HepG2 (cell line): ENCODE data around the gene NMT2. TPM values are rescaled to one million over a fixed set of nuclear protein-coding genes. Genes with fewer than 3 reads are reported as not detected.
A peak's percentile ranks its signal among the peaks of the same experiment; 100 is the strongest.

Experiments used
- ETV5 ChIP-seq: IDR thresholded peaks from 2 replicates; pipeline ENCODE4 v1.6.1; 2018; ENCODE audit warnings: missing biosample characterization, missing genetic modification reagents, inconsistent platforms, borderline replicate concordance
- GLI4 ChIP-seq: sonication (generic); formaldehyde crosslinking; IDR thresholded peaks from 2 replicates; pipeline ENCODE4 v1.5.1; 2020; ENCODE audit warnings: missing genetic modification reagents, mild to moderate bottlenecking, moderate library complexity, borderline replicate concordance
- HES4 ChIP-seq: sonication (generic); formaldehyde crosslinking; IDR thresholded peaks from 2 replicates; pipeline ENCODE4 v1.9.0; 2021; ENCODE audit warnings: mild to moderate bottlenecking, missing genetic modification reagents, borderline replicate concordance
- KLF13 ChIP-seq: sonication (generic); formaldehyde crosslinking; IDR thresholded peaks from 2 replicates; pipeline ENCODE4 v1.4.0; 2020; ENCODE audit warnings: mild to moderate bottlenecking, missing genetic modification reagents
- PAWR ChIP-seq: sonication (generic); formaldehyde crosslinking; IDR thresholded peaks from 2 replicates; pipeline ENCODE4 v1.4.0; 2020; ENCODE audit warnings: missing genetic modification reagents, mild to moderate bottlenecking, borderline replicate concordance
- POGK ChIP-seq: sonication (generic); formaldehyde crosslinking; conservative IDR thresholded peaks from 2 replicates; pipeline ENCODE4 v1.8.0; 2022; ENCODE audit warnings: mild to moderate bottlenecking, moderate library complexity, missing genetic modification reagents
- TRIM24 ChIP-seq: sonication (generic); formaldehyde crosslinking; IDR thresholded peaks from 2 replicates; pipeline ENCODE4 v1.8.0; 2022; ENCODE audit warnings: mild to moderate bottlenecking, missing genetic modification reagents
- ZBTB3 ChIP-seq: sonication (generic); formaldehyde crosslinking; IDR thresholded peaks from 2 replicates; pipeline ENCODE4 v1.4.0; 2020; ENCODE audit warnings: low read depth, mild to moderate bottlenecking, moderate library complexity, missing genetic modification reagents, borderline replicate concordance
- ZC3H13 ChIP-seq: sonication (generic); formaldehyde crosslinking; IDR thresholded peaks from 2 replicates; pipeline ENCODE4 v1.8.1; 2023; ENCODE audit warnings: mild to moderate bottlenecking, missing genetic modification reagents, moderate library complexity
- ZFAT ChIP-seq: sonication (generic); formaldehyde crosslinking; conservative IDR thresholded peaks from 2 replicates; pipeline ENCODE4 v1.8.1; 2023; ENCODE audit warnings: missing genetic modification reagents, inconsistent platforms
- ZKSCAN8 ChIP-seq: IDR thresholded peaks from 2 replicates; pipeline ENCODE4 v1.6.1; 2016; ENCODE audit warnings: borderline replicate concordance, missing genetic modification reagents, missing compliant biosample characterization
- ZNF282 ChIP-seq: fragments of 450-650 bp; IDR thresholded peaks from 2 replicates; pipeline ENCODE4 v1.6.1; 2018; ENCODE audit not compliant: partially characterized antibody
- ZNF30 ChIP-seq: sonication (generic); formaldehyde crosslinking; IDR thresholded peaks from 2 replicates; pipeline ENCODE4 v1.5.0; 2020; ENCODE audit warnings: mild to moderate bottlenecking, missing genetic modification reagents
- ZNF557 ChIP-seq: sonication (generic); formaldehyde crosslinking; IDR thresholded peaks from 2 replicates; pipeline ENCODE4 v1.4.0; 2020; ENCODE audit warnings: missing genetic modification reagents
- ZNF558 ChIP-seq: sonication (generic); formaldehyde crosslinking; IDR thresholded peaks from 2 replicates; pipeline ENCODE4 v1.9.0; 2022; ENCODE audit warnings: mild to moderate bottlenecking, missing genetic modification reagents, borderline replicate concordance
- ZNF639 ChIP-seq: conservative IDR thresholded peaks from 2 replicates; pipeline ENCODE4 v1.6.1; 2018; ENCODE audit warnings: missing genetic modification reagents
- ZNF749 ChIP-seq: sonication (generic); formaldehyde crosslinking; IDR thresholded peaks from 2 replicates; pipeline ENCODE4 v1.8.0; 2022; ENCODE audit warnings: mild to moderate bottlenecking, missing genetic modification reagents, moderate library complexity, borderline replicate concordance
- polyA plus RNA-seq, 8 experiments: library from polyadenylated mRNA; depleted of rRNA in 3 of 8; stranded (reverse) in 7 of 8; unstranded in 1 of 8; fragments of >200 nt; fragmentation: Illumina TruSeq in 4 of 8; extraction: Trizol in 4 of 8; gene quantifications; 2 replicates each; pipeline versions ENCODE4 v1.2.1 to v1.2.3, GENCODE V29; 2011 to 2016; ENCODE audit warnings: low read depth in 4 of 8, missing spikeins in 1 of 8, mixed read lengths in 1 of 8; ENCODE audit not compliant: insufficient read depth in 1 of 8
- total RNA-seq, 5 experiments: library from RNA; depleted of rRNA; stranded (reverse); fragments of >200 nt; fragmentation: Illumina TruSeq; extraction: Trizol; gene quantifications; 2 replicates each; pipeline ENCODE4 v1.2.3, GENCODE V29; 2016; ENCODE audit warnings: low read depth in 1 of 5
- TF ChIP-seq, protein P1 (sequence below), 2 experiments: sonication (generic) in 1 of 2; formaldehyde crosslinking in 1 of 2; IDR thresholded peaks; 2 replicates each; pipeline versions ENCODE4 v1.5.1 to v1.6.1; 2011 to 2020; ENCODE audit warnings: borderline replicate concordance in 1 of 2, low read depth in 1 of 2, low read length in 1 of 2, mild to moderate bottlenecking in 1 of 2, missing genetic modification reagents in 1 of 2, moderate library complexity in 1 of 2
- TF ChIP-seq, protein P2 (sequence below): sonication (generic); formaldehyde crosslinking; IDR thresholded peaks from 2 replicates; pipeline ENCODE4 v1.5.1; 2020; ENCODE audit warnings: mild to moderate bottlenecking, missing genetic modification reagents, moderate library complexity

Gene NMT2
- total and polyA plus RNA-seq, 2 of the 13 experiments (the other 11 are each of a cell fraction or from before 2014, with no cell fraction given) = 10.1 to 23.8 TPM

DNA sequence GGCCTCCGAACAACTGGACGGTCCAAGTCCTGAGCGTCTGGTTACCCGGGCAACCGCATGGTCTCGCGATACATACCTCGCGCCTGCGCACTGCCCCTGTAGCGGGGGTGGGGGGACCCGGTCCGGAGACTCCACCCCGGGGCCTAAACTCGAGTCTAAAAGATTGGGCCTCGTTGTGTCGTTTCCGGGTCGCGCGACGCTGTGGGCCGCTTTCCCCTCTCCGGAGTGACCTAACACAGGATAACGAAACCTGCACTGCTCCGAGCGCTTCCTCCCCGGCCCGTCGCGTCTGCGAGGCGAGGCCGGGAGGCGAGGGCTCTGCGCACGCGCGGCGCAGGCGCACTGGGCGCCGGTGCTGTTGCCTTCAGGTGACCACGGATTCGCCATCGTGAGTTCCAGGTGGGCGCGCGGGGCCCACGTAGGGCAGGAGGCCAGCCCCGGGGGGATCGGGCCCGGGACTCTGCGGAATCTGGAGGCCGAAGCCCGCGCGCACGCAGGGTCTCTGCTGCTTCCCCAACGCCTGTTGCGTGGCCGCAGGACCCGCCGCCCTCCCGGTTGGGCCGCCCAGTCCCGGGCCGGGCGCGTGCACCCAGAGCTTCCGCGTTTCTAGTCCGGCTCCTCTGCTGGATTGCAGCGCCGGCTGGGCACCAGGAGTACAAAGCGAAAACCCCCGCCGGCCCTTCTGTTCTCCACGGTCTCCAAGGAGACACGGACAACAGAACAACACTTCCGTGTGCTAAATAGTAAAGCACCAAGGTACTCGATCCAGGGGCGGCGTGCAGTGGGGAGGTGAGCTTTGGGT, 71.3 kb downstream of the NMT2 start, which contains the start of gene RPP38 (continued):
- TF ChIP-seq, protein P1, sequence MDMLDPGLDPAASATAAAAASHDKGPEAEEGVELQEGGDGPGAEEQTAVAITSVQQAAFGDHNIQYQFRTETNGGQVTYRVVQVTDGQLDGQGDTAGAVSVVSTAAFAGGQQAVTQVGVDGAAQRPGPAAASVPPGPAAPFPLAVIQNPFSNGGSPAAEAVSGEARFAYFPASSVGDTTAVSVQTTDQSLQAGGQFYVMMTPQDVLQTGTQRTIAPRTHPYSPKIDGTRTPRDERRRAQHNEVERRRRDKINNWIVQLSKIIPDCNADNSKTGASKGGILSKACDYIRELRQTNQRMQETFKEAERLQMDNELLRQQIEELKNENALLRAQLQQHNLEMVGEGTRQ (IDR thresholded peaks at IDR 0.05; ENCODE audit: low read depth, low read length) = no peak
- TF ChIP-seq, protein P1 (CRISPR knock-in tag; IDR thresholded peaks at IDR 0.05; ENCODE audit: borderline replicate concordance) = peak; percentile 63
- TF ChIP-seq POGK (CRISPR knock-in tag) (peak; percentile 91), HES4 (CRISPR knock-in tag) (peak; percentile 62), GLI4 (CRISPR knock-in tag) (peak; percentile 65; the same call in 1 of the 2 replicates), ZNF558 (CRISPR knock-in tag) (peak; percentile 56; the same call in 1 of the 2 replicates), ZNF639 (CRISPR knock-in tag) (peak; percentile 87), ZNF30 (CRISPR knock-in tag) (no peak), TRIM24 (CRISPR knock-in tag) (no peak), ZNF557 (0 out of 2 replicates have a peak, but pooled peaks have one; percentile 34), PAWR (CRISPR knock-in tag) (no peak; the same call in 1 of the 2 replicates), KLF13 (CRISPR knock-in tag) (0 out of 2 replicates have a peak, but pooled peaks have one; percentile 73), ZNF282 (no peak), ZFAT (CRISPR knock-in tag) (no peak; the same call in none of the 2 replicates), ZNF749 (CRISPR knock-in tag) (peak; percentile 71; the same call in 1 of the 2 replicates), ETV5 (CRISPR knock-in tag) (peak; percentile 52; the same call in 1 of the 2 replicates), ZBTB3 (CRISPR knock-in tag) (peak; percentile 71; the same call in 1 of the 2 replicates), ZKSCAN8 (CRISPR knock-in tag) (peak; percentile 34; the same call in 1 of the 2 replicates), ZC3H13 (CRISPR knock-in tag) (peak; percentile 84)
- TF ChIP-seq, protein P2, sequence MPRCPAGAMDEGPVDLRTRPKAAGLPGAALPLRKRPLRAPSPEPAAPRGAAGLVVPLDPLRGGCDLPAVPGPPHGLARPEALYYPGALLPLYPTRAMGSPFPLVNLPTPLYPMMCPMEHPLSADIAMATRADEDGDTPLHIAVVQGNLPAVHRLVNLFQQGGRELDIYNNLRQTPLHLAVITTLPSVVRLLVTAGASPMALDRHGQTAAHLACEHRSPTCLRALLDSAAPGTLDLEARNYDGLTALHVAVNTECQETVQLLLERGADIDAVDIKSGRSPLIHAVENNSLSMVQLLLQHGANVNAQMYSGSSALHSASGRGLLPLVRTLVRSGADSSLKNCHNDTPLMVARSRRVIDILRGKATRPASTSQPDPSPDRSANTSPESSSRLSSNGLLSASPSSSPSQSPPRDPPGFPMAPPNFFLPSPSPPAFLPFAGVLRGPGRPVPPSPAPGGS (CRISPR knock-in tag) = peak; percentile 95
